Breast epithelium (tissue), 4 donors: ENCODE measurements around the gene GBP2. TPM values are rescaled to one million over a fixed set of nuclear protein-coding genes. Genes with fewer than 3 reads are reported as not detected.

ENCODE experiments used
- DNase-seq, 2 donors: peaks; one replicate each; pipeline ENCODE4 v3.0.0-alpha.2; 2019; ENCODE audit warnings: low spot score in 2 of 2
- H3K27ac ChIP-seq, 2 donors: fragments of 200-600 bp; sonication (generic) in 1 of 2; one replicate each; pipeline ENCODE4 v1.5.1; 2016 to 2019; ENCODE audit warnings: mild to moderate bottlenecking in 1 of 2
- H3K27me3 ChIP-seq, 2 donors: fragments of 200-600 bp; sonication (generic) in 1 of 2; one replicate each; pipeline versions ENCODE4 v1.5.1 to v1.6.0; 2017 to 2019; ENCODE audit warnings: control low read depth in 1 of 2, mild to moderate bottlenecking in 1 of 2
- H3K36me3 ChIP-seq: fragments of 200-600 bp; one replicate; pipeline ENCODE4 v1.5.1; 2019
- H3K4me1 ChIP-seq, 2 donors: fragments of 200-600 bp; sonication (generic); one replicate each; pipeline ENCODE4 v1.5.1; 2016 to 2019; ENCODE audit warnings: control low read depth in 1 of 2
- H3K4me3 ChIP-seq, 3 donors: fragments of 200-600 bp; sonication (generic); 1 replicate in 2 of 3; 2 replicates in 1 of 3; pipeline ENCODE4 v1.5.1; 2016 to 2019; ENCODE audit warnings: mild to moderate bottlenecking in 3 of 3, moderate library complexity in 2 of 3
- H3K9me3 ChIP-seq, 2 donors: fragments of 200-600 bp; sonication (generic) in 1 of 2; one replicate each; pipeline ENCODE4 v1.5.1; 2016 to 2019; ENCODE audit warnings: control low read depth in 1 of 2
- CTCF ChIP-seq, 3 donors: fragments of 450-650 bp; IDR thresholded peaks; one replicate each; pipeline ENCODE4 v1.5.1; 2016 to 2017; ENCODE audit warnings: antibody characterized with exemption in 3 of 3, mild to moderate bottlenecking in 3 of 3, moderate library complexity in 3 of 3
- POLR2A ChIP-seq: fragments of 450-650 bp; IDR thresholded peaks from one replicate; pipeline ENCODE4 v1.6.1; 2016; ENCODE audit warnings: antibody characterized with exemption, mild to moderate bottlenecking, moderate library complexity
- POLR2AphosphoS5 ChIP-seq, 3 donors: sonication (generic); formaldehyde crosslinking; IDR thresholded peaks; one replicate each; pipeline ENCODE4 v1.6.1; 2017; ENCODE audit warnings: antibody characterized with exemption in 3 of 3
- intact Hi-C: fragments of 100-400 bp; cut with DNase I; formaldehyde crosslinking; loops from one replicate; pipeline ENCODE4 v1.15.1; 2023; ENCODE audit warnings: low total_unique reads
- total RNA-seq, 3 donors: library from RNA; depleted of rRNA; stranded (reverse); fragments of >200 nt; gene quantifications; one replicate each; pipeline ENCODE4 v1.1.0, GENCODE V29; 2016

The GBP2 gene
- total RNA-seq, 3 donors from 2014 or later = 53.0 to 219 (median 122) TPM

DNA sequence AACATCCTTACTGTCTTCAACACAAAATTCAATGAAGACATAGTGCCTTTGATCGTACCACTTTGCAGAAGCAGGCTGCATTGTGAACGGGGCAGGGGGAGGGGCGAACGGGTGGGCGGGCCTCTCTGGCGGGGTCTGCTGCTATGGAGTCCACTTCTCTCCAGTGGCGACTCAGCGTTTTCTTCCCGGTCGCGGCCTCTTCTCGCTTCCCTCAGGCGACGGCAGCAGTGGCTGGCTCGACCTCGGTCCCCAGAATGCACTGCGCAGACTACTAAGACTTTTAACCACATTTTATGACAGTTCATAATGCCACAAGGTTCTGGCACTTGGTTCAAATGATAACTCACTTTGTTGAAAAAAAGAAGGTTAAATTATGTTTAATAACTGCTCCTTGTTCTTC lies 21.2 kb downstream of the GBP2 start:
- H3K9me3 ChIP-seq = no peaks in the 10 kb centered on the region
- no peak overlapping the region for H3K27ac ChIP-seq
- H3K4me1 ChIP-seq = no peaks in the 10 kb centered on the region
- no peak for TF ChIP-seq CTCF (IDR thresholded peaks at IDR 0.05)
- TF ChIP-seq POLR2A = no peak
- no peak for TF ChIP-seq POLR2AphosphoS5 (IDR thresholded peaks at IDR 0.05)
- H3K4me3 ChIP-seq = no peak overlapping the region
- no peak for DNase-seq
- no peaks in the 10 kb centered on the region for H3K27me3 ChIP-seq
- peaks cover 19% of the 10 kb centered on the region for H3K36me3 ChIP-seq
- intact Hi-C loops = no loop called here

DNA sequence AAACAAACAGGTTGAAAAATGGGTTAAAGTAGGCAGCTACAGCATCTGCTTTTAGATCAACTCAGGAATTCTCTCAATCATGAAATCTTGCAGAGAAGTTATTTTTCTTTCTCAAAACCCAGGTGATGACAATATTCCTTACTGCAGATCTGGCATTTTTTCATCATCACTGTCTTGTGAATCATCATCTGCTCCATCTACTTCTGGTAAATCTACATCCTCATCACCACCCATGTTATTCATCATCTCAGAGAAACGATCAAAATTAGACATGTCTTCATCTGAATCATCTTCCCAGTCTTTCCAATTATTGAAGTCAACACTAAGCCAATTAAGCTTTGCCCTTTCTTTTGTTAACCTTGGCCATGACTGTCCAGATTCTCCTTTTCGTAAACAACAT lies 21.8 kb downstream of the GBP2 start:
- Histone ChIP-seq H3K36me3 (peaks cover 16% of the 10 kb centered on the region), H3K4me3 (no peak overlapping the region), H3K27ac (no peak overlapping the region), H3K27me3 (no peaks in the 10 kb centered on the region), H3K9me3 (no peaks in the 10 kb centered on the region), H3K4me1 (no peaks in the 10 kb centered on the region)
- intact Hi-C loops = no loop called here
- no peak for DNase-seq
- no peak for TF ChIP-seq POLR2AphosphoS5 (IDR thresholded peaks at IDR 0.05)
- no peak for TF ChIP-seq POLR2A
- no peak for TF ChIP-seq CTCF (IDR thresholded peaks at IDR 0.05)

- peaks cover 13% of the 10 kb centered on the region for H3K36me3 ChIP-seq
- intact Hi-C loops = no loop called here
- no peak overlapping the region for H3K4me3 ChIP-seq
Observed at GRCh38 chr1:89102021-89102420, 23.9 kb downstream of the GBP2 start.

DNA sequence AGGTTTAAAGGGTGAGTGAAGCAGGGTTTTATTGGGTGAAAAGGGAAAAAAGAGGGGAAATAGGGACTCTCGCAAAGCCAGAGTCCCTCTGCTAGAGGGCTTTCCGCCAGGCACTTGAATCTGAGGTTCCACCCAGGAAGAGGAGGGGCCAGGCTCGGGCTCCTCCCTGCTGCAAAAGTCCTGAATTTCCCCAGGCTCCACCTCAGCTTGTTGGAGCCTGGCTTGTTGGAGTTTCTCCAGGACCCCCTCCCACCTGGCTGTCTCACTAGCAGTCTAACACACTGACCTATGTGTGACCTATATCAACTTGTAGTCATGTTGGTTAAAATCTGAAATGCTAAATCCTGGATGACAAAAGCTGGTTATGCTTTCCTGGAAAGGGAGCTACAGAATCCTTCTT lies 25.5 kb downstream of the GBP2 start:
- peaks cover 6% of the 10 kb centered on the region for H3K36me3 ChIP-seq
- DNase-seq = no peak
- intact Hi-C loops = no loop called here
- H3K27me3 ChIP-seq = no peaks in the 10 kb centered on the region
- no peak overlapping the region for H3K4me3 ChIP-seq
- H3K4me1 ChIP-seq = no peaks in the 10 kb centered on the region
- H3K27ac ChIP-seq = no peak overlapping the region
- TF ChIP-seq CTCF (IDR thresholded peaks at IDR 0.05) (no peak), POLR2A (no peak), POLR2AphosphoS5 (IDR thresholded peaks at IDR 0.05) (no peak)
- H3K9me3 ChIP-seq = no peaks in the 10 kb centered on the region

More at GRCh38 chr1:89102021-89102420, 23.9 kb downstream of the GBP2 start:
- H3K27ac ChIP-seq = no peak overlapping the region
- H3K4me1 ChIP-seq = no peaks in the 10 kb centered on the region
- H3K9me3 ChIP-seq = no peaks in the 10 kb centered on the region
- DNase-seq = no peak
- TF ChIP-seq POLR2A (no peak), POLR2AphosphoS5 (IDR thresholded peaks at IDR 0.05) (no peak), CTCF (IDR thresholded peaks at IDR 0.05) (no peak)
- no peaks in the 10 kb centered on the region for H3K27me3 ChIP-seq

- TF ChIP-seq POLR2A (no peak), CTCF (IDR thresholded peaks at IDR 0.05) (no peak), POLR2AphosphoS5 (IDR thresholded peaks at IDR 0.05) (no peak)
- no peaks in the 10 kb centered on the region for H3K27me3 ChIP-seq
- intact Hi-C loops = no loop called here
- no peaks in the 10 kb centered on the region for H3K4me1 ChIP-seq
- no peak for DNase-seq
- H3K36me3 ChIP-seq = peaks cover 4% of the 10 kb centered on the region
- no peak overlapping the region for H3K27ac ChIP-seq
- no peak overlapping the region for H3K4me3 ChIP-seq
- H3K9me3 ChIP-seq = no peaks in the 10 kb centered on the region
Observed at GRCh38 chr1:89098857-89099256, 27.1 kb downstream of the GBP2 start.
